A549 treated with DMSO at 1 μM for 4 hours (cell line): ENCODE measurements around the gene UBTFL1. TPM values are rescaled to one million over a fixed set of nuclear protein-coding genes. Genes with fewer than 3 reads are reported as not detected.

Experiments
- total RNA-seq: library from RNA; stranded (reverse); fragments of 200-300 nt; extraction: Qiagen RNA extraction; gene quantifications from 5 replicates; pipeline ENCODE4 v1.2.3, GENCODE V29; 2022; ENCODE audit warnings: low read depth

The UBTFL1 gene
- total RNA-seq = not detected in 5 replicates

GRCh38 chr11:90085650-90086049 lies at the start of gene UBTFL1:
Gene UBTFL1, plus strand, starts transcription at chr11:90085950. Its CDS starts 0 bp downstream, at chr11:90085950.

GRCh38 chr11:90134478-90135003 lies 48.8 kb downstream of the UBTFL1 start, which contains the start of gene NAALAD2:
Gene NAALAD2, plus strand, starts transcription at chr11:90134663. Its CDS starts 96 bp downstream, at chr11:90134759.

Other genes with a start within 250 kb of the UBTFL1 start
- gene TRIM64B, start 207.5 kb upstream of the UBTFL1 start, total RNA-seq = not detected in 5 replicates
- gene TRIM49D1, start 163.7 kb upstream of the UBTFL1 start, total RNA-seq = 0.04 TPM in 1 of 5 replicates, not detected in the others
- gene TRIM49D2, start 161.9 kb upstream of the UBTFL1 start, total RNA-seq = not detected in 5 replicates
- not detected in 5 replicates for gene TRIM64, start 119.9 kb upstream of the UBTFL1 start, total RNA-seq
- not detected in 5 replicates for gene TRIM49C, start 54.8 kb upstream of the UBTFL1 start, total RNA-seq
- 0.02 to 0.03 TPM in 2 of 5 replicates, not detected in the others for gene NAALAD2, start 48.7 kb downstream of the UBTFL1 start, total RNA-seq
- 83.5 to 122 TPM (median 111 TPM) in 5 replicates for gene CHORDC1, start 137.1 kb downstream of the UBTFL1 start, total RNA-seq